SW480 (cell line): Measurements from ENCODE around the gene ASB7.

ENCODE experiments used
- DNase-seq: peaks from one replicate; pipeline ENCODE4 v3.0.0-alpha.2; 2016; ENCODE audit warnings: low spot score

ASB7 gene

GRCh38 chr15:100686021-100686724 lies 83.8 kb downstream of the ASB7 start:
- no peak for DNase-seq

- no peak for DNase-seq
Measured at GRCh38 chr15:100686725-100687473, 84.5 kb downstream of the ASB7 start.

- DNase-seq = no peak
Measured at GRCh38 chr15:100687582-100688141, 85.3 kb downstream of the ASB7 start.

- no peak for DNase-seq
Measured at GRCh38 chr15:100688549-100689120, 86.2 kb downstream of the ASB7 start.

- DNase-seq = no peak
Measured at GRCh38 chr15:100689131-100689899, 86.9 kb downstream of the ASB7 start.

GRCh38 chr15:100690032-100690794 lies 87.8 kb downstream of the ASB7 start:
- DNase-seq = no peak

GRCh38 chr15:100690795-100691158 lies 88.4 kb downstream of the ASB7 start:
- no peak for DNase-seq

- no peak for DNase-seq
Measured at GRCh38 chr15:100691321-100691720, 88.9 kb downstream of the ASB7 start.

GRCh38 chr15:100692246-100692645 lies 89.9 kb downstream of the ASB7 start:
- no peak for DNase-seq

GRCh38 chr15:100692671-100693070 lies 90.3 kb downstream of the ASB7 start:
- DNase-seq = no peak

- DNase-seq = no peak
Measured at GRCh38 chr15:100693451-100693850, 91.1 kb downstream of the ASB7 start.

GRCh38 chr15:100694381-100695021 lies 92.1 kb downstream of the ASB7 start:
- no peak for DNase-seq

GRCh38 chr15:100695048-100695447 lies 92.7 kb downstream of the ASB7 start:
- no peak for DNase-seq

- DNase-seq = no peak
Measured at GRCh38 chr15:100696452-100696851, 94.1 kb downstream of the ASB7 start.
